ENCODE results near the gene SERINC3. TPM values are rescaled to one million over a fixed set of nuclear protein-coding genes. Genes with fewer than 3 reads are reported as not detected.

SERINC3 gene
- total RNA-seq, 2 experiments from 2014 or later, result 39.5 to 40.2 TPM

DNA sequence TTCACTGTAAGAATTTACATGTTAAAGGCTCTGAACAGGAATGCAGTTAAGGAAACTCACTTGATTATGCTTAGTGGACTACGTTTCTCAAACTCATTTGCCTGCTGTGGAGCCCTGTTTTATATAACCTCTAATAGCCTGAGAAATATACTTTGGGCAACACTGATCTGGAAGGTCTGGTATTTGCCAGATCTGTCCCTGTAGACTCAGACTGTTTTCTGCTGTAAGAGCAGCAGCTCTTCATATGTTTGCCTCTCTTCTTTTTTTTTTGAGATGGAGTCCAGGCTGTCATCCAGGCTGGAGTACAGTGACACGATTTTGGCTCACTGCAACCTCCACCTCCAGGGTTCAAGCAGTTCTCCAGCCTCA, 36.1 kb downstream of the SERINC3 start:
- H3K4me3 Mint-ChIP-seq, result no peak overlapping the region
- Histone ChIP-seq H3K27me3 (ENCODE audit: control insufficient read depth in 1 of 2, insufficient read depth in 2 of 2, low read length in 2 of 2) (no peaks in the 10 kb centered on the region), H3K27ac (ENCODE audit: low read depth in 1 of 2, low read length in 2 of 2) (no peak overlapping the region), H3K4me1 (ENCODE audit: insufficient read depth, low read length) (no peaks in the 10 kb centered on the region), H3K36me3 (ENCODE audit: insufficient read depth, low read length) (peaks cover 80% of the 10 kb centered on the region), H3K4me3 (ENCODE audit: low read length) (no peak overlapping the region), H3K9me3 (ENCODE audit: control insufficient read depth in 1 of 2, insufficient read depth in 1 of 2, low read length in 2 of 2) (no peaks in the 10 kb centered on the region)
- DNase-seq, result no peak
- no peak for TF ChIP-seq CTCF (IDR thresholded peaks at IDR 0.05)
- no peaks in the 10 kb centered on the region for H3K27me3 Mint-ChIP-seq
- peaks cover 85% of the 10 kb centered on the region for H3K36me3 Mint-ChIP-seq (ENCODE audit: low read depth)
- intact Hi-C loops (cut with DNase I, micrococcal nuclease), result no loop called here
- no peaks in the 10 kb centered on the region for H3K4me1 Mint-ChIP-seq (ENCODE audit: low read depth)
- H3K9me3 Mint-ChIP-seq, result no peaks in the 10 kb centered on the region
- no peak overlapping the region for H3K27ac Mint-ChIP-seq
- CTCF ChIA-PET, result interaction anchor here (0.6 kb wide), 1 partner anchor 884 kb away, joined by 3 read pairs; no protein-coding TSS in a partner anchor
- no peak for ATAC-seq (ENCODE audit: poor library complexity)
- POLR2A ChIA-PET, result no interaction called here

- no peak overlapping the region for H3K27ac Mint-ChIP-seq
- Histone ChIP-seq H3K4me1 (ENCODE audit: insufficient read depth, low read length) (no peaks in the 10 kb centered on the region), H3K27me3 (ENCODE audit: control insufficient read depth in 1 of 2, insufficient read depth in 2 of 2, low read length in 2 of 2) (no peaks in the 10 kb centered on the region), H3K27ac (ENCODE audit: low read depth in 1 of 2, low read length in 2 of 2) (no peak overlapping the region), H3K36me3 (ENCODE audit: insufficient read depth, low read length) (peaks cover 81% of the 10 kb centered on the region), H3K4me3 (ENCODE audit: low read length) (no peak overlapping the region), H3K9me3 (ENCODE audit: control insufficient read depth in 1 of 2, insufficient read depth in 1 of 2, low read length in 2 of 2) (no peaks in the 10 kb centered on the region)
- no peaks in the 10 kb centered on the region for H3K4me1 Mint-ChIP-seq (ENCODE audit: low read depth)
- POLR2A ChIA-PET, result no interaction called here
- CTCF ChIA-PET, result interaction anchor here (0.6 kb wide), 1 partner anchor 883 kb away, joined by 3 read pairs; no protein-coding TSS in a partner anchor
- H3K4me3 Mint-ChIP-seq, result no peak overlapping the region
- no peaks in the 10 kb centered on the region for H3K27me3 Mint-ChIP-seq
- no peaks in the 10 kb centered on the region for H3K9me3 Mint-ChIP-seq
- no peak for ATAC-seq (ENCODE audit: poor library complexity)
- intact Hi-C loops (cut with DNase I, micrococcal nuclease), result no loop called here
- TF ChIP-seq CTCF (IDR thresholded peaks at IDR 0.05), result no peak
- H3K36me3 Mint-ChIP-seq (ENCODE audit: low read depth), result peaks cover 87% of the 10 kb centered on the region
- no peak for DNase-seq
Observed at GRCh38 chr20:44485078-44485829, 36.6 kb downstream of the SERINC3 start.

DNA sequence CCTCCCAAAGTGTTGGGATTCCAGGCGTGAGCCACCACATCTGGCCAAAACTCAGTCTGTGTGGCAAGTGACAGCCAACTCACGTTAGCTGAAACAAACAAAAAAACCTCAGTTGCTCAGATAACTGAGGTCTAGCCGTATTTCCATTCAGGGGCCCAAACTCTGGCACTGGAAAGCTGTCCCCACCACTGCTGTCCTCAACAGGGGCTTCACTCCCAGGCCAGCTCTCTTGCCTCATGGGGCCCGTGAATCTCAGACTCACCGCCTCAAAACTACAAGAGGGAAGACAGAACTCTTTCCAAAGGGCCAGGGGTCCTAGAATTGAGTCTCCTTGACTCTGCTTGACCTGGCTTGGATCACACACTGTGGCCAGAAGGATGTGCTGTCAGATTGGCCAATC, 38.8 kb downstream of the SERINC3 start:
- Mint-ChIP-seq H3K36me3 (ENCODE audit: low read depth) (peaks cover 68% of the 10 kb centered on the region), H3K9me3 (no peaks in the 10 kb centered on the region), H3K27me3 (no peaks in the 10 kb centered on the region), H3K4me3 (no peak overlapping the region), H3K4me1 (ENCODE audit: low read depth) (no peaks in the 10 kb centered on the region), H3K27ac (no peak overlapping the region)
- ATAC-seq (ENCODE audit: poor library complexity) (no peak), DNase-seq (no peak)
- H3K4me1 ChIP-seq (ENCODE audit: insufficient read depth, low read length), result no peaks in the 10 kb centered on the region
- H3K9me3 ChIP-seq (ENCODE audit: control insufficient read depth in 1 of 2, insufficient read depth in 1 of 2, low read length in 2 of 2), result no peaks in the 10 kb centered on the region
- intact Hi-C loops (cut with DNase I, micrococcal nuclease), result no loop called here
- POLR2A ChIA-PET, result no interaction called here
- CTCF ChIA-PET, result interaction anchor here (0.7 kb wide), 1 partner anchor 25 kb away, joined by 3 read pairs; no protein-coding TSS in a partner anchor
- no peak overlapping the region for H3K4me3 ChIP-seq (ENCODE audit: low read length)
- TF ChIP-seq CTCF (IDR thresholded peaks at IDR 0.05), result no peak
- no peaks in the 10 kb centered on the region for H3K27me3 ChIP-seq (ENCODE audit: control insufficient read depth in 1 of 2, insufficient read depth in 2 of 2, low read length in 2 of 2)
- peaks cover 66% of the 10 kb centered on the region for H3K36me3 ChIP-seq (ENCODE audit: insufficient read depth, low read length)
- no peak overlapping the region for H3K27ac ChIP-seq (ENCODE audit: low read depth in 1 of 2, low read length in 2 of 2)
